ENCODE data around the gene ERF. TPM values are rescaled to one million over a fixed set of nuclear protein-coding genes. Genes with fewer than 3 reads are reported as not detected.

ERF gene
- total and polyA plus RNA-seq, 2 of the 8 experiments (the other 6 are each of a cell fraction or from before 2014, with no cell fraction given), result 43.7 to 62.7 TPM

DNA sequence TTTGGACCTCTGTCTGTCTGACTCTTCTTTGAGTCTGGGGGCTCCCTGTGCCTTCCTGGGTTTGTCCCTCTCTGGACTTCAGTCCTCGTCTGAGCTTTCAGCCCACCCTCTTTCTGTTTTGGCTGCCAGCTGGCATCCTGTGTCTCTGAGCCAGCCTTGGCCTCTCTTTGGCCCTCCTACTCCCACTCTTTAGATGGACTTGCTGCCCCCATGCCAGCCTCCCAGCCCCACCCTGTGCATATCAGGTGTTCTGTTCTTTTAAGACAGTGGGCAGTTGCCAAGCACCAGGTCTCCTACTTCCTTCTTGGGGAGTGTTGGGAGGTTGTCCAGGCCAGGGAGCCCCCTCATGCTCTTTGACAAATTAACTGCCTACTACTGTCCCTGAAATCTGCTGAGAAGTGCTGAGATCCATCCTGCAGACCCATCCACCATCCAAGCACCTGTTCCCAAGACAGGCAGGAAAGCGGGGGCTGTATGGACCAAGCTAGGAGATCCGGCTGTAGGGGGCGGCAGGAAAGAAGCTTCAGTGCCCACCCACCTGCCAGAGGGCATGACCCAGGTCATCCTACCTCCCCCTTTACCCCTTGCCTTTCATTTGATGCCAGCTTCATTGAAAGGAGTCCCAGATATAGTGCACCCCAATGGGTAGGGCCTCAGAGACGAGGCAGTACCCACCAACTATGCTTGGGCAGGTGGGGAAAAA lies 23.7 kb upstream of the ERF start:
- Histone ChIP-seq H3K14ac (ENCODE audit: insufficient read length) (no peak overlapping the region), H2BK15ac (ENCODE audit: low read length) (no peak overlapping the region), H4K8ac (ENCODE audit: extremely low read depth, insufficient read depth, low read length) (no peak overlapping the region), H2AFZ (ENCODE audit: low read length) (no peak overlapping the region), H3K4me1 (replicated peaks in 1 of 4; ENCODE audit: control insufficient read depth in 3 of 4, insufficient read depth in 4 of 4, low read length in 3 of 4) (peaks cover 9 to 33% (median 21%) of the 10 kb centered on the region in 4 experiments), H3K27ac (ENCODE audit: low read depth, low read length) (no peak overlapping the region), H3K9me3 (ENCODE audit: insufficient read depth in 2 of 2, low read depth in 1 of 2, low read length in 1 of 2) (no peaks in the 10 kb centered on the region), H3K27me3 (replicated peaks in 1 of 4; ENCODE audit: control insufficient read depth in 3 of 4, extremely low read depth in 1 of 4, insufficient read depth in 3 of 4, low read length in 3 of 4) (no peaks in the 10 kb centered on the region), H2BK12ac (ENCODE audit: low read depth, low read length) (no peak overlapping the region), H3K18ac (ENCODE audit: extremely low read depth, low read length) (no peak overlapping the region), H2BK5ac (ENCODE audit: low read depth, low read length) (no peak overlapping the region), H4K91ac (replicated peaks; ENCODE audit: insufficient read length, low read length) (no peak overlapping the region), H3K79me1 (ENCODE audit: low read depth, low read length) (peaks cover 7% of the 10 kb centered on the region), H2BK120ac (replicated peaks; ENCODE audit: low read depth, low read length) (no peak overlapping the region), H2BK20ac (ENCODE audit: low read length) (no peak overlapping the region), H3K9ac (replicated peaks in 1 of 4; ENCODE audit: extremely low read depth in 1 of 4, low read depth in 3 of 4, low read length in 3 of 4) (no peak overlapping the region), H2AK5ac (ENCODE audit: low read depth, low read length) (no peak overlapping the region), H4K20me1 (replicated peaks in 1 of 2; ENCODE audit: control insufficient read depth in 1 of 2, insufficient read depth in 2 of 2, low read length in 2 of 2) (peaks cover 0 to 7% of the 10 kb centered on the region in 2 experiments), H4K5ac (ENCODE audit: insufficient read length, low read depth, low read length) (no peak overlapping the region), H3K56ac (replicated peaks; ENCODE audit: insufficient read length, low read depth, low read length) (no peak overlapping the region), H3K23me2 (ENCODE audit: low read depth, low read length) (peaks cover 21% of the 10 kb centered on the region), H3K36me3 (ENCODE audit: control insufficient read depth in 2 of 4, insufficient read depth in 4 of 4, low read length in 3 of 4) (peaks cover 0 to 6% (median 4%) of the 10 kb centered on the region in 4 experiments; a peak in 2 of 8 replicates), H3K23ac (ENCODE audit: insufficient read length) (no peak overlapping the region), H3K4ac (replicated peaks; ENCODE audit: insufficient read length, low read depth, low read length) (no peak overlapping the region), H3K4me3 (ENCODE audit: extremely low read depth in 1 of 4, insufficient read depth in 2 of 4, low read depth in 3 of 4, low read length in 4 of 4) (no peak overlapping the region), H3K79me2 (ENCODE audit: control insufficient read depth in 1 of 2, insufficient read depth in 2 of 2, low read length in 2 of 2) (peaks cover 0 to 4% of the 10 kb centered on the region in 2 experiments; a peak in 1 of 4 replicates), H3K4me2 (ENCODE audit: insufficient read depth in 1 of 2, low read depth in 2 of 2, low read length in 2 of 2) (no peak overlapping the region; a peak in 1 of 4 replicates)
- FAIRE-seq, result no peak
- CTCF ChIA-PET (ENCODE audit: partially characterized antibody), result interaction anchor here (0.6 to 7.4 kb wide), 19 partner anchors 8 to 922 kb away, joined by 3 to 260 read pairs (median 6); partner anchors contain the start of genes CIC, ERF, GSK3A and ZNF526
- no peak for TF ChIP-seq SRF (IDR thresholded peaks at IDR 0.05; ENCODE audit: low read depth, low read length)
- no peak for TF ChIP-seq KDM4A (IDR thresholded peaks at IDR 0.05; ENCODE audit: low read depth, low read length, severe bottlenecking)
- no peak for TF ChIP-seq HDAC2 (IDR thresholded peaks at IDR 0.05; ENCODE audit: borderline replicate concordance in 1 of 2, low read depth in 2 of 2, low read length in 2 of 2)
- no peak for TF ChIP-seq YY1 (IDR thresholded peaks at IDR 0.05; ENCODE audit: low read depth, low read length)
- TF ChIP-seq, protein P1, sequence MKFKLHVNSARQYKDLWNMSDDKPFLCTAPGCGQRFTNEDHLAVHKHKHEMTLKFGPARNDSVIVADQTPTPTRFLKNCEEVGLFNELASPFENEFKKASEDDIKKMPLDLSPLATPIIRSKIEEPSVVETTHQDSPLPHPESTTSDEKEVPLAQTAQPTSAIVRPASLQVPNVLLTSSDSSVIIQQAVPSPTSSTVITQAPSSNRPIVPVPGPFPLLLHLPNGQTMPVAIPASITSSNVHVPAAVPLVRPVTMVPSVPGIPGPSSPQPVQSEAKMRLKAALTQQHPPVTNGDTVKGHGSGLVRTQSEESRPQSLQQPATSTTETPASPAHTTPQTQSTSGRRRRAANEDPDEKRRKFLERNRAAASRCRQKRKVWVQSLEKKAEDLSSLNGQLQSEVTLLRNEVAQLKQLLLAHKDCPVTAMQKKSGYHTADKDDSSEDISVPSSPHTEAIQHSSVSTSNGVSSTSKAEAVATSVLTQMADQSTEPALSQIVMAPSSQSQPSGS (IDR thresholded peaks at IDR 0.05; ENCODE audit: low read length), result no peak
- TF ChIP-seq PHF8 (conservative IDR thresholded peaks at IDR 0.05; ENCODE audit: low read depth, low read length), result no peak
- TF ChIP-seq SP2 (IDR thresholded peaks at IDR 0.05; ENCODE audit: low read length), result no peak
- no peak for TF ChIP-seq CTBP2 (IDR thresholded peaks at IDR 0.05; ENCODE audit: borderline replicate concordance, insufficient read depth, insufficient read length, low read length)
- POLR2A ChIA-PET (ENCODE audit: partially characterized antibody), result interaction anchor here (0.9 to 6.5 kb wide), 8 partner anchors 8 to 50 kb away, joined by 3 to 68 read pairs (median 12); partner anchors contain the start of genes CIC, ERF, PAFAH1B3 and PRR19
- 82% methylated on average over 5 of the region's 5 CpGs; no CpG with 5 or more reads in 1 of the 2 experiments for WGBS, 2 experiments (ENCODE audit: extremely low coverage in 1 of 2, insufficient coverage in 1 of 2, insufficient read length in 1 of 2, insufficient replicate concordance in 2 of 2, low coverage in 1 of 2, low lambda C conversion rate in 2 of 2, missing lambda C conversion rate in 1 of 2)
- no peak for DNase-seq (ENCODE audit: low read depth in 1 of 2, low spot score in 2 of 2)
